DOHH2 (cell line): Measurements from ENCODE around the gene BRAF.

Experiments used
- EZH2phosphoT487 ChIP-seq: fragments of 200-600 bp; sonication (generic); IDR thresholded peaks from 2 replicates; pipeline ENCODE4 v1.6.1; 2017; ENCODE audit warnings: borderline replicate concordance, mild to moderate bottlenecking, antibody characterized with exemption, low read length, moderate library complexity, mixed read lengths
- TF ChIP-seq, protein P1 (sequence below): fragments of 200-600 bp; sonication (generic); IDR thresholded peaks from one replicate; pipeline ENCODE4 v1.5.1; 2014; ENCODE audit warnings: antibody characterized with exemption, mild to moderate bottlenecking, low read depth, low read length; ENCODE audit not compliant: poor library complexity, severe bottlenecking

DNA sequence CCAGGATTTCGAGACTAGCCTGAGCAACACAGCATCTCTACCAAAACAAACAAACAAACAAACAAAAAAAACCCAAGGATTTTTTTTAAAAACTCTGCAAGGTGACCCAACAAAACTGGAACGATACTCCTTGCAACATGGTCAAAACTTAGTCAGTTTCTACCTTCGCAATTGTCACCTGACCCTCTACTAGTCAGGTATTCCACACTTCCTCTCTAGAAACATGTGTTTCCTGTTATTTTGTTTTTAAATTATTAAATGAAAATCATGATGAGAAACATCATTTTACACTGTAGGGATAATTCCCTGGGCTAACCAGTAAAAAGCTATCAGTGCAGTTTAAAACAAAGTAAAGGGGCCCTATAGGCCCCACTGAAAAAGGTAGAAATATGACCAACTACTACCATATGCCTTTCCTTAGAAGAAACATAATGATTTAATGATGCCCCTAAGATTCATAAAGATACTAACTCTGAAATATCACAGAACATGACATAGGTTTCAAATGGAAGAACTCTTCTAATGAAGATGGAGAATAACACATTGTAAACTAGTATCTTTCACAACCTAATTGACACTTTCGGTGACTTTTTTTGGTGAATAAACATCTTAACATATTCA, 8.7 kb downstream of the BRAF start:
- TF ChIP-seq, protein P1, sequence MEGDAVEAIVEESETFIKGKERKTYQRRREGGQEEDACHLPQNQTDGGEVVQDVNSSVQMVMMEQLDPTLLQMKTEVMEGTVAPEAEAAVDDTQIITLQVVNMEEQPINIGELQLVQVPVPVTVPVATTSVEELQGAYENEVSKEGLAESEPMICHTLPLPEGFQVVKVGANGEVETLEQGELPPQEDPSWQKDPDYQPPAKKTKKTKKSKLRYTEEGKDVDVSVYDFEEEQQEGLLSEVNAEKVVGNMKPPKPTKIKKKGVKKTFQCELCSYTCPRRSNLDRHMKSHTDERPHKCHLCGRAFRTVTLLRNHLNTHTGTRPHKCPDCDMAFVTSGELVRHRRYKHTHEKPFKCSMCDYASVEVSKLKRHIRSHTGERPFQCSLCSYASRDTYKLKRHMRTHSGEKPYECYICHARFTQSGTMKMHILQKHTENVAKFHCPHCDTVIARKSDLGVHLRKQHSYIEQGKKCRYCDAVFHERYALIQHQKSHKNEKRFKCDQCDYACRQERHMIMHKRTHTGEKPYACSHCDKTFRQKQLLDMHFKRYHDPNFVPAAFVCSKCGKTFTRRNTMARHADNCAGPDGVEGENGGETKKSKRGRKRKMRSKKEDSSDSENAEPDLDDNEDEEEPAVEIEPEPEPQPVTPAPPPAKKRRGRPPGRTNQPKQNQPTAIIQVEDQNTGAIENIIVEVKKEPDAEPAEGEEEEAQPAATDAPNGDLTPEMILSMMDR = no peak
- TF ChIP-seq EZH2phosphoT487 = no peak
